HFF-Myc (cell line): ENCODE results near the gene SPSB2.

ENCODE experiments used
- DNase-seq: peaks from one replicate; pipeline ENCODE4 v3.0.0-alpha.2; 2011; ENCODE audit warnings: low read depth; ENCODE audit errors: extremely low read depth
- H3K4me3 ChIP-seq: replicated peaks from 2 replicates; pipeline ENCODE4 v1.5.1; 2011; ENCODE audit warnings: low read depth, mild to moderate bottlenecking, control low read depth, low read length
- CTCF ChIP-seq: IDR thresholded peaks from 2 replicates; pipeline ENCODE4 v1.5.1; 2012; ENCODE audit warnings: mild to moderate bottlenecking, low read depth, low read length, control low read depth; ENCODE audit errors: missing control alignments

SPSB2 gene

GRCh38 chr12:6873094-6874014, at the start of gene SPSB2:
SPSB2 (minus strand) TSS chr12:6873303; CDS start chr12:6872901, 402 bp downstream.
- H3K4me3 ChIP-seq, result peak within 1 kb of the TSS; percentile 57
- peak; percentile 70 for DNase-seq
- TF ChIP-seq CTCF, result no peak

- no peak for DNase-seq
- TF ChIP-seq CTCF, result no peak
- no peak overlapping the region for H3K4me3 ChIP-seq
These were observed 49.2 kb upstream of the SPSB2 start for GRCh38 chr12:6921996-6922946.

GRCh38 chr12:6921539-6921938, 48.4 kb upstream of the SPSB2 start:
- TF ChIP-seq CTCF, result no peak
- DNase-seq, result no peak
- H3K4me3 ChIP-seq, result no peak overlapping the region

- peak; percentile 9 for TF ChIP-seq CTCF
- DNase-seq, result no peak
- no peak overlapping the region for H3K4me3 ChIP-seq
These were observed 46.5 kb upstream of the SPSB2 start for GRCh38 chr12:6919588-6919987.

- TF ChIP-seq CTCF, result no peak
- no peak overlapping the region for H3K4me3 ChIP-seq
- no peak for DNase-seq
These were observed 44.6 kb upstream of the SPSB2 start for GRCh38 chr12:6917491-6918231.
